ENCODE data around the gene EXT2. TPM values are rescaled to one million over a fixed set of nuclear protein-coding genes. Genes with fewer than 3 reads are reported as not detected.

The EXT2 gene
- total RNA-seq, 1 experiment from 2014 or later = 77.0 TPM

DNA sequence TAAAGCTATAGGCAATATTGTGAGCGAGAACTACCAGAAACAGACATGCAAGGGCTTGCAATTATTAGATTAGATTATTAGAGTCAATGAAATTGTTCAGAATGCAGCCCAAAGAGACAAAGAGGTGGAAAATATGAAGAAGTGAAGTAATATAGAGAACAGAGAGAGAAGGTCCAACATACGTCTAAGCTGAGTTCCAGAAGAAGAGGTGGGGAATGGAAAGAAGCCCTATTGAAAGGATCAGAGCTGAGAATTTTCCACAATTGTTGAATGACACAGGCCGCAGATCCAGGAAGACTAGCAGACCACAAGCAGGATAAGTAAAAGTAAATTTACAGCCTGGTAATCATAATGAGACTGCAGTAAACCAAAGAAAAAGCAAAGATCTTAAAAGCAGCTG is 93.2 kb downstream of the EXT2 start:
- no TSS peak for BruUV-seq (replicated peaks)
- Histone ChIP-seq H3K4me2 (ENCODE audit: low read length) (no peak overlapping the region), H3K9me3 (ENCODE audit: low read length) (no peaks in the 10 kb centered on the region), H3K27me3 (ENCODE audit: low read length) (no peaks in the 10 kb centered on the region), H3K4me1 (ENCODE audit: insufficient read depth, low read length) (peaks cover 18% of the 10 kb centered on the region), H3K27ac (ENCODE audit: low read length) (no peak overlapping the region), H3K9ac (ENCODE audit: low read length) (no peak overlapping the region), H3F3A (ENCODE audit: low read length, unreplicated experiment) (no peaks in the 10 kb centered on the region), H3K79me2 (ENCODE audit: low read length) (no peaks in the 10 kb centered on the region), H3K36me3 (ENCODE audit: low read depth, low read length) (peaks cover 23% of the 10 kb centered on the region), H3K9me2 (replicated peaks; ENCODE audit: low read length) (no peaks in the 10 kb centered on the region), H3K4me3 (ENCODE audit: low read length) (no peak overlapping the region), H2AFZ (ENCODE audit: low read length) (no peak overlapping the region), H4K20me1 (ENCODE audit: low read length) (no peaks in the 10 kb centered on the region)
- no peak for DNase-seq
- intact Hi-C loops (cut with micrococcal nuclease) = no loop called here
- TF ChIP-seq, protein P1, sequence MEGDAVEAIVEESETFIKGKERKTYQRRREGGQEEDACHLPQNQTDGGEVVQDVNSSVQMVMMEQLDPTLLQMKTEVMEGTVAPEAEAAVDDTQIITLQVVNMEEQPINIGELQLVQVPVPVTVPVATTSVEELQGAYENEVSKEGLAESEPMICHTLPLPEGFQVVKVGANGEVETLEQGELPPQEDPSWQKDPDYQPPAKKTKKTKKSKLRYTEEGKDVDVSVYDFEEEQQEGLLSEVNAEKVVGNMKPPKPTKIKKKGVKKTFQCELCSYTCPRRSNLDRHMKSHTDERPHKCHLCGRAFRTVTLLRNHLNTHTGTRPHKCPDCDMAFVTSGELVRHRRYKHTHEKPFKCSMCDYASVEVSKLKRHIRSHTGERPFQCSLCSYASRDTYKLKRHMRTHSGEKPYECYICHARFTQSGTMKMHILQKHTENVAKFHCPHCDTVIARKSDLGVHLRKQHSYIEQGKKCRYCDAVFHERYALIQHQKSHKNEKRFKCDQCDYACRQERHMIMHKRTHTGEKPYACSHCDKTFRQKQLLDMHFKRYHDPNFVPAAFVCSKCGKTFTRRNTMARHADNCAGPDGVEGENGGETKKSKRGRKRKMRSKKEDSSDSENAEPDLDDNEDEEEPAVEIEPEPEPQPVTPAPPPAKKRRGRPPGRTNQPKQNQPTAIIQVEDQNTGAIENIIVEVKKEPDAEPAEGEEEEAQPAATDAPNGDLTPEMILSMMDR (conservative IDR thresholded peaks at IDR 0.05; ENCODE audit: low read depth, low read length) = no peak
- TF ChIP-seq EZH2phosphoT487 (IDR thresholded peaks at IDR 0.05; ENCODE audit: borderline replicate concordance, low read length) = no peak
- no peak for TF ChIP-seq EZH2 (IDR thresholded peaks at IDR 0.05; ENCODE audit: low read length, unreplicated experiment)
- ATAC-seq = no peak
- CTCF ChIA-PET = no interaction called here
- POLR2A ChIA-PET (ENCODE audit: unreplicated experiment) = no interaction called here

DNA sequence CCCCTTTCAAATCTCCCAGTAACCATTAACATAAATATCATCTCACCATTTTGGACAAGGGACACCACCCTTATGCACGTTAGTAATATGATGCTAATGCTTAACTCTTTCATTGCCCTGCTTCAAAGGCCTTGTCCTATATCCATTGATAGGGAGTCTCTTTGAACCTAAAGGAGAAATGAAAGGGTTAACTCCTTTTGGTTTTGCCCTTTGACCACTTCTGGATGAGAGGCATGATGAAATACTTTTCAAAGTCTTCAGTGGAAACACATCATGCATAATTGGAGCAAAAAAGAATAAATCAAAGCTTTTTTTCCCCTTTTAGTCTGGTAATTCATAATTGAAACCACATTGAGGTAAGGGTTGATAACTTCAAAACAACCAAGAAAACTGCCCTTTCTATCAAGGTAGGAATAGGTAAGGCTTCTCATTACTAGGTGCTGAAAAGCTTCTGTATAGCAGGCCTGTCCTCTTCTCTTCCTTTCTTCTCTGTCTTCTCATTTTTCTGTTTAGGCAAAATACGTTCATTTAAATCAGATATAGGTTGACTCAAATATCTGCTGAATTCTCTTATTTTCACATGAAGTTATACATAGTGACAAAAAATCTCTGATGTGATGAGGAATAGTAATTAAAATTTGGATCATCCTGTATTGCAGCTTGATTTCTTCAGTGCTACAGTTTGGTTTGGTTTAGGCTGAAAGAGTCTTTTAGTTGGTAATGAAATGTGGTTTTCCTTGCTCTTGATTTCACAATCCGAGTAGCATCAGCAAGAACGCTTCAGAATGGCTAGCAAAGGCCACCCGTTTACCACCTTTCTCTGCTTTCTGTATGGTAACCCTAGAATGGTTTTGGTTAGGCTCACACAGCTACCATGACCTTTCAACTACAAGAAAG is 94.8 kb downstream of the EXT2 start:
- Histone ChIP-seq H3K36me3 (ENCODE audit: low read depth, low read length) (peaks cover 23% of the 10 kb centered on the region), H3K4me2 (ENCODE audit: low read length) (peak overlapping the region; percentile 24; the same call in 1 of the 2 replicates), H3K27me3 (ENCODE audit: low read length) (no peaks in the 10 kb centered on the region), H3K79me2 (ENCODE audit: low read length) (no peaks in the 10 kb centered on the region), H2AFZ (ENCODE audit: low read length) (no peak overlapping the region), H4K20me1 (ENCODE audit: low read length) (no peaks in the 10 kb centered on the region), H3K9me2 (replicated peaks; ENCODE audit: low read length) (no peaks in the 10 kb centered on the region), H3K9me3 (ENCODE audit: low read length) (no peaks in the 10 kb centered on the region), H3F3A (ENCODE audit: low read length, unreplicated experiment) (no peaks in the 10 kb centered on the region), H3K9ac (ENCODE audit: low read length) (no peak overlapping the region), H3K27ac (ENCODE audit: low read length) (no peak overlapping the region), H3K4me1 (ENCODE audit: insufficient read depth, low read length) (peaks cover 18% of the 10 kb centered on the region), H3K4me3 (ENCODE audit: low read length) (no peak overlapping the region)
- no TSS peak for BruUV-seq (replicated peaks)
- ChIA-PET POLR2A (ENCODE audit: unreplicated experiment) (no interaction called here), CTCF (no interaction called here)
- TF ChIP-seq EZH2 (IDR thresholded peaks at IDR 0.05; ENCODE audit: low read length, unreplicated experiment) = no peak
- no peak for TF ChIP-seq EZH2phosphoT487 (IDR thresholded peaks at IDR 0.05; ENCODE audit: borderline replicate concordance, low read length)
- TF ChIP-seq, protein P1 (conservative IDR thresholded peaks at IDR 0.05; ENCODE audit: low read depth, low read length) = no peak
- ATAC-seq (no peak), DNase-seq (no peak)
- intact Hi-C loops (cut with micrococcal nuclease) = no loop called here

DNA sequence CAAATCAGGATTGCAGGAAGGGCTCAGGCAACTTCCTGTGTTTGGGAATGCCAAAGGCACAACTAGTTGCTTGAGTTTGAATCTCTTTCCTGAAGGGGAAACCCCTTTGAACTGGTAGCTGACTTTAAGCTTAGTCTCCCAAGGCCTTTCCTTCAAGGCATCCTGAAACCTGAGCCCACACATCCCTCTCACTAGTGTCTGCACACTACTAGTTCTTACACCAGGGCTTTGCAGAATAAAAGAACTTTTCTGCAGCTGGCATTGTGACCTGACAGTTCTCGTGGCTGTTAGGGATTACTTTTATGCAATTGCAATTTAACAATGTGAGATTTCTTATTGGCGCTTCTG is 95.4 kb downstream of the EXT2 start:
- POLR2A ChIA-PET (ENCODE audit: unreplicated experiment) = no interaction called here
- no TSS peak for BruUV-seq (replicated peaks)
- peaks cover 23% of the 10 kb centered on the region for H3K36me3 ChIP-seq (ENCODE audit: low read depth, low read length)

More for the DNA sequence above, 95.4 kb downstream of the EXT2 start:
- Histone ChIP-seq H3K4me1 (ENCODE audit: insufficient read depth, low read length) (peaks cover 18% of the 10 kb centered on the region), H2AFZ (ENCODE audit: low read length) (no peak overlapping the region), H3K79me2 (ENCODE audit: low read length) (no peaks in the 10 kb centered on the region), H3K4me2 (ENCODE audit: low read length) (peak overlapping the region; percentile 24; the same call in 1 of the 2 replicates), H4K20me1 (ENCODE audit: low read length) (no peaks in the 10 kb centered on the region), H3K4me3 (ENCODE audit: low read length) (no peak overlapping the region), H3K27me3 (ENCODE audit: low read length) (no peaks in the 10 kb centered on the region), H3F3A (ENCODE audit: low read length, unreplicated experiment) (no peaks in the 10 kb centered on the region), H3K9ac (ENCODE audit: low read length) (no peak overlapping the region), H3K9me2 (replicated peaks; ENCODE audit: low read length) (no peaks in the 10 kb centered on the region), H3K9me3 (ENCODE audit: low read length) (no peaks in the 10 kb centered on the region), H3K27ac (ENCODE audit: low read length) (no peak overlapping the region)
- ATAC-seq = peak; percentile 55
- CTCF ChIA-PET = no interaction called here
- TF ChIP-seq, protein P1 (conservative IDR thresholded peaks at IDR 0.05; ENCODE audit: low read depth, low read length) = no peak
- TF ChIP-seq EZH2 (IDR thresholded peaks at IDR 0.05; ENCODE audit: low read length, unreplicated experiment) (no peak), EZH2phosphoT487 (IDR thresholded peaks at IDR 0.05; ENCODE audit: borderline replicate concordance, low read length) (no peak)
- DNase-seq = peak; percentile 40
- intact Hi-C loops (cut with micrococcal nuclease) = no loop called here
